Measurements from ENCODE around the gene KDM4C.
"Not testable (repeated sequence)": the region's sequence is repeated elsewhere in the genome, so short reads cannot be mapped to it uniquely, and the experiment has no call there.

KDM4C gene

DNA sequence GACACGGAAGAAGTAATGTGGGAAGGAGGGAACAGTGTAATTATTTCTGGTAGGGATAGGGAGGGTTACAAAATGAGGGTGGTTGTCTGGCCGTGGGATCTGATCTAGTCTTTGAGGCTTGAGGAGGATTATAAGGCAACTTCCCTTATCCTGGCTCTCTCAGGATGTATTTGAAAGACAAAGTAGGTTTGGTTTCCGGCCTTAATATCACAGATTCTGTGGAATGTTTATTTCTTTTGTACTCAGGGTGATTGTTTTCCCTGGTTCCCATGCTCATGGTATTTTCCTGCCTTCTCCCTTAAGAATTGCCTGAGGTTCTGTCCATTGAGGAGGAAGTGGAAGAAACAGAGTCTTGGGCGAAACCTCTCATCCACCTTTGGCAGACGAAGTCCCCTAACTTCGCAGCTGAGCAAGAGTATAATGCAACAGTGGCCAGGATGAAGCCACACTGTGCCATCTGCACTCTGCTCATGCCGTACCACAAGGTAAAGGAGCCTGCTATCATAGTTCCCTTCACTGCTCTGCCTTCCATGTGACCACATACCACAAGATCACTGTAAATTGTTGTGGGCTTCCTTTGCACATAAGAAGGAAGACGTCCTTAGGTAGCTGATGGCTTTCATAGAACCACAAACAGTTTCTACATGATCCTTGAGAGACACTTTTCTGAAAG is 253.8 kb downstream of the KDM4C start:
- in situ Hi-C loops (cut with HindIII; ENCODE audit: low sequenced_read_pairs): no loop called here

DNA sequence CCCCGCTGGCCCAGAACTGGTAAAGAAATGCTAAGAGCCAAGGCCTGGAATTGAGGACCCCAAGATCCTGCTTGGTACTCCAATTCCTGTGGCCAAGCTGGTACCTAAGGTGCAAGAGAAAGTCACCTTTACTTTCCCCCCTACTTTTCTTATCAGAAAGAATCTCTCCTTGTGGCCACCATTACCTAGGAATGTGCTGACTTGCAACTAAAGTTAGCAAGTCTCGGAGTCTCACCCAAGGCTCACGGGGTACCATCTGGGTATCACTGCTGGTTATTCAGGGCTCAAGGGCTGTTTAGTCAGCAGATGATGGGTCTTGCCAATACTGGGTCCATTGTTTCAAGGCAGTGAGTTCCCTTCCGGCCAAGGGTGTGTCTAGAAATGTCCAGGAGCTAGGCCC is 270.2 kb downstream of the KDM4C start:
- in situ Hi-C loops (cut with HindIII; ENCODE audit: low sequenced_read_pairs): no loop called here

GRCh38 chr9:7028591-7028990 is 270.8 kb downstream of the KDM4C start:
- in situ Hi-C loops (cut with HindIII; ENCODE audit: low sequenced_read_pairs): no loop called here

DNA sequence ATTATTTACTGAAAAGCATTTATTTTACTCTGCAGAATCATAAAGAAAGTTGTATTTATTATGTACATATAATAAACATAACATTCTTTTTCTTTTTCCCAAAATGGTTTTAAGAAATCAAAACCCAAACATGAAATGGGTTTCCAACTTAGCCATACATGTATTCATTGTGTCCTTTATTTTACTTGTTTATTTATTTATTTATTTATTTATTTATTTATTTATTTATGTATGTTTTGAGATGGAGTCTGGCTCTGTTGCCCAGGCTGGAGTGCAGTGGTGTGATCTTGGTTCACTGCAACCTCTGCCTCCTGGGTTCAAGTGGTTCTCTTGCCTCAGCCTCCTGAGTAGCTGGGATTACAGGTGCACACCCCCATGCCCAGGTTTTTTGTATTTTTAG is 273.2 kb downstream of the KDM4C start:
- in situ Hi-C loops (cut with HindIII; ENCODE audit: low sequenced_read_pairs): not testable (repeated sequence)

- in situ Hi-C loops (cut with HindIII; ENCODE audit: low sequenced_read_pairs): no loop called here
Measured at GRCh38 chr9:7033076-7034045, 275.6 kb downstream of the KDM4C start.

- in situ Hi-C loops (cut with HindIII; ENCODE audit: low sequenced_read_pairs): no loop called here
Measured at GRCh38 chr9:7037176-7037575, 279.4 kb downstream of the KDM4C start.

- in situ Hi-C loops (cut with HindIII; ENCODE audit: low sequenced_read_pairs): no loop called here
Measured at GRCh38 chr9:7042124-7042523, 284.4 kb downstream of the KDM4C start.

- in situ Hi-C loops (cut with HindIII; ENCODE audit: low sequenced_read_pairs): no loop called here
Measured at GRCh38 chr9:7045361-7045760, 287.6 kb downstream of the KDM4C start.

DNA sequence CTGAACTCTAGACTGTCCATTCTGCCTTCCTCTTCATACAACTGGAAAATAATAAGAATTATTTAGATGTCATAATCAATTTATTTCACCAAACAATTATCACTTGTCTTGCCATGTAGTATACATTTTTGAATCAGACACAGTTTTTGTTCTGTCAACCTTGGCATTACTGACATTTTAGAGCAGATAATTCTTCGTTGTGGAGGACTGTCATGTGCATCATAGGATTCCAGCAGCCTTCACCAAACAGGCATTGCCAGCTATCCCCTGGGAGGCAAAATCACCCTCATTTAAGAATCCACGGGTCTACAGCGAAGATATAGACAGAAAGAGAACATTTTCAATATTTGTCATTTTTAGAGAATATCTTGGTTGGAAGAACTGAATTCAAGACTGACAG is 293.9 kb downstream of the KDM4C start:
- in situ Hi-C loops (cut with HindIII; ENCODE audit: low sequenced_read_pairs): no loop called here

DNA sequence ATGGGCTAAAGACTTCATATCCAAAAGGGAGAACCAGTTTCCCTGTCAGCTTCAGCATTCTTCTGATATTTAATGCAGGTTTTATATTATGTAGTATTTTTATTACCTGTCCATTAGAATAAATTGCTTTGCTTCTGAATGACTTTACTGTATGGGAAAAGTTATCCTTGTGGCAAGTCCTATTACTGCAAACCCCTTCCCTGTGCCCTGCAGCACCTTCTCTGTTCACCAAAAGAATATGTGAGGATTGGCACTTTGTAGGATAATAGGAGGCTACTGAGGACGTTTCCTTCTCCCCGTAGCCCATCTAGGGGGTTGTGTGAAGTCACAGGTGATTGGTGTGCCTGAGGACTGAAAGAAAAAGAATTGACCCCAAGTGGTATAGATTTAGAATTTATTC is 296.1 kb downstream of the KDM4C start:
- in situ Hi-C loops (cut with HindIII; ENCODE audit: low sequenced_read_pairs): no loop called here

- in situ Hi-C loops (cut with HindIII; ENCODE audit: low sequenced_read_pairs): no loop called here
Measured at GRCh38 chr9:7055171-7055903, 297.6 kb downstream of the KDM4C start.

GRCh38 chr9:7056254-7056653 is 298.5 kb downstream of the KDM4C start:
- in situ Hi-C loops (cut with HindIII; ENCODE audit: low sequenced_read_pairs): no loop called here

GRCh38 chr9:7058473-7058872 is 300.7 kb downstream of the KDM4C start:
- in situ Hi-C loops (cut with HindIII; ENCODE audit: low sequenced_read_pairs): no loop called here

- in situ Hi-C loops (cut with HindIII; ENCODE audit: low sequenced_read_pairs): no loop called here
Measured at GRCh38 chr9:7067169-7067568, 309.4 kb downstream of the KDM4C start.

- in situ Hi-C loops (cut with HindIII; ENCODE audit: low sequenced_read_pairs): no loop called here
Measured at GRCh38 chr9:7071916-7072315, 314.1 kb downstream of the KDM4C start.

DNA sequence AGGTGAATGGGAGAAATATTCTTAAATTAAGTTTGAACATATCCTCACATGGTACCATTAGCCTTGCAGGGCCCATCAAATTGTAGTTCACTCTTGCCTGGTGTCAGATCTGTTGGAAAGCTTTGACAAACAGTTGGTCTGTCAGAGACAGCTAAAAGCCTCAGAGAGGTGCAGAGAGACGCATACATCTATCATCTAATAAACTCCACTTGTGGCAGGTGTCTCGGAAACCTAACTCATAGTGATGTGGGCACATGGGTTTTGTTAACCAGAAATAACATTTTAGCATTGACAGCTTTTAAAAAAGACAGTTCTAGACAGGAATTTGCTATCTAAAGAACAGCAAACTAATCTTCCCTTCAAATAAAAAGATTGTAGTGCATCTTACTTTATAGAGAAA is 315.9 kb downstream of the KDM4C start:
- in situ Hi-C loops (cut with HindIII; ENCODE audit: low sequenced_read_pairs): no loop called here

DNA sequence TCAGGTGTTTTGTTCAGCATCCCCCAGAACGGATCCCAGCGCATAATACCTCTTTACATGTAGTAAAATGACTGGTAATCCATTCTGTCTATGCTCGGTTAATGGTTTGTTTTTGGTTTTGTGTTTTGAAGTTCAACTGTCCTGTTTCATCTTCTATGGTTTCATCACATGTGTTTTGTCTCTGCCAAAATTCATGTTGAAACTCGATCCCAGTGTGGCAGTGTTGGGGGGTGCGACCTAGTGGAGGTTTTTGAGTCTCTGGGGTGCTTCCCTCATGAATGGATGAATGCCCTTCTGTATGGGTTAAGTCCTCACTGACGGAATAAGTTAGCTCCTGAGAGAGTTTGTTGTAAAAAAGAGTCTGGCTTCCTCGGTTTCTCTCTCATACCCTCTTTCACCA is 317.4 kb downstream of the KDM4C start:
- in situ Hi-C loops (cut with HindIII; ENCODE audit: low sequenced_read_pairs): no loop called here

- in situ Hi-C loops (cut with HindIII; ENCODE audit: low sequenced_read_pairs): no loop called here
Measured at GRCh38 chr9:7079051-7079450, 321.3 kb downstream of the KDM4C start.

DNA sequence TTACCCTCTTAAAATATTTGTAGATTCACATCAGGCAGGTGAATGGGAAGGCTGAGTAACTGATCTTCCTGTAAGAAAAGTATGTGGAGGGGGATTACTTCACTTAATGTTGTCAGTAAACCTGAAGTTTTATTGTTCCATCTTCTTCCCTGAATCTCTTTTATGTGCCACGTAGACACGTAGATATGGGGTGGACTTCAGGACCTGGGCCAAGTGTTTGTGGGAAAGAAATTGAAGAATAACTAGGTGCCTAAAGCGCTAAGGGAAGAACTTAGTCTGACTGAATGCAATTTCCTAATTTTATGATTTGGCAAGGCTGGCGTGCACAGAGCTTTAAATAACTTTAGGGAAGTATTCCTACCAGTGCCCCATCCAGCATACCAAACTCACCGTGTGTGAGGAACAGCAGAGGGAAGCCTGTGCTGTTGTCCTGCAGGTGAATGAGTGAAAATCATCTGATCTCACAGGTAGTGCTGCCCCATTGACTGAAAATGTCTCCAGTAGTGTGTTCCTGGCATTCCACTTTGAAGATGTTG is 323.4 kb downstream of the KDM4C start:
- in situ Hi-C loops (cut with HindIII; ENCODE audit: low sequenced_read_pairs): no loop called here

DNA sequence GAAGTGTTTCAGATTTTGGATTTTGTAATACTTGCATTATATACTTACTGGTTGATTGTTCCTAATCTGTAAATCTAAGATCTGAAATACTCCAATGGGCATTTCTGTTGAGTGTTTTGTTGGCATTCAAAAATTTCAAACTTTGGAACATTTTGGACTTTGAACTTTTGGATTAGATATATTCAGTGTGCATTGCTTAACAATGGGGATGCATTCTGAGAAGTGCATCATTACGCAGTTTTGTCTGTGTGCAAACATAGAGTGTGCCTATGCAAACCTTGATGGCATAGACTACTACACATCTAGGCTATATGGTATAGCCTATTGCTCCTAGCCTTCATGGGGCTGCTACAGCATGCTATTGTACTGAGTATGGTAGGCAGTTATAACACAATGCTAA is 325.4 kb downstream of the KDM4C start:
- in situ Hi-C loops (cut with HindIII; ENCODE audit: low sequenced_read_pairs): no loop called here

DNA sequence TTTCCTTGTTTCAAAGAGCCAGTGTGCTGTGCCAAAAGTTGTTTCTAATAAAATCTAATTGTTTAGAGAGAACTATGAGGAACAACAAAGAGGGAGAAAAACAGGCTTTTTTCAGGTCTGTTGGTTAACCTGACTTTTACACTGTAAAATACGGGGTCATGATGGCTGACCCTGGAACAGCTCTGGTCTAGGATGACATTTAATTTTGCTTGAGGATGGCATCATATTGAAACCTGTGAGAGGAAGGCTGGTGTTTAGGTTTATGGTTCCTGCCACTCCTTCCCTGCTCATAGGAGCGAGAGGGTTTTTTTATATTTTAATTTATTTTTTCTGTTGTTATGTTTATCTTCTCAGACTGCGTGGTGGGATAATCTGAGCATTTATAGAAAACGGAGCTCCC is 327.6 kb downstream of the KDM4C start:
- in situ Hi-C loops (cut with HindIII; ENCODE audit: low sequenced_read_pairs): no loop called here

All from DLD1 (cell line).